HG02981 (cell line): Measurements from ENCODE around the gene SLC7A6.

Experiments used
- ATAC-seq: cut with Tn5 transposase; IDR thresholded peaks from one replicate; pipeline ENCODE4 v1.9.1; 2021; ENCODE audit warnings: mild to moderate bottlenecking, moderate library complexity; ENCODE audit not compliant: unreplicated experiment

The SLC7A6 gene

GRCh38 chr16:68339214-68339613 lies 74.9 kb downstream of the SLC7A6 start:
- ATAC-seq: no peak

DNA sequence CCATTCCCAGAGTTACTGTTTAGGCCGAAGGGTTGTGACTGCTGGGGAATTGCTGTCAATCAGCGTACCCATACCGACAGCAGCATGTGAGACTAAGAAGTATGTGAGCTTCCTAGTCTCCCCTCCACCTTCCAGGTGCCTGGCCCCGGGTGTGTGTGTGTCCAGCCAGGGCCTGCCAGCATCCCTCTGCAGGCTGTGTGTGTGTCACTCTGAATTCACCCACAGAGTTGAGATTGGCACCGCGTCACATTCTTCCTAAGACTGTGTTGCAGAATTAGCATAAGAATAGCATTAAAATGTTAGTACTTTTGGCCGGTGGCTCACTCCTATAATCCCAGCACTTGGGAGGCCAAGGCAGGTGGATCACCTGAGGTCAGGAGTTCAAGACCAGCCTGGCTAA lies 78.3 kb downstream of the SLC7A6 start:
- ATAC-seq: no peak

DNA sequence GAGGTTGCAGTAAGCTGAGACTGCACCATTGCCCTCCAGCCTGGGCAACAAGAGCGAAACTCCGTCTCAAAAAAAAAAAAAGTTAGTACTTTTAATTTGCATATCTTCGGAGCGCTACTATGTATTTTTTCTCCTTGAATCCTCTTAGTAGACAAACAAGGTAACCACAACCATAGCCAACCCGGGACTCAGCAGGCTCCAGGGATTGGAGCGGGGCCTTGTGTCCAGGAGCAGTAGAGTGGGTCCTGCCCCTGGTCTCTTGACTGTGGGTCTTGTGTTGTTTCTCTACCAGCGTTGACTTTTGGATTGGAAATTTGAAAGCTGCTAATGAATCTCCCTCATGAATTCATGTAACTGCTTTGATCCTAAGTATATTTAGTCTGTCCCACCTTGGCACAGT lies 78.8 kb downstream of the SLC7A6 start:
- no peak for ATAC-seq

GRCh38 chr16:68344252-68344651 lies 79.9 kb downstream of the SLC7A6 start:
- no peak for ATAC-seq

DNA sequence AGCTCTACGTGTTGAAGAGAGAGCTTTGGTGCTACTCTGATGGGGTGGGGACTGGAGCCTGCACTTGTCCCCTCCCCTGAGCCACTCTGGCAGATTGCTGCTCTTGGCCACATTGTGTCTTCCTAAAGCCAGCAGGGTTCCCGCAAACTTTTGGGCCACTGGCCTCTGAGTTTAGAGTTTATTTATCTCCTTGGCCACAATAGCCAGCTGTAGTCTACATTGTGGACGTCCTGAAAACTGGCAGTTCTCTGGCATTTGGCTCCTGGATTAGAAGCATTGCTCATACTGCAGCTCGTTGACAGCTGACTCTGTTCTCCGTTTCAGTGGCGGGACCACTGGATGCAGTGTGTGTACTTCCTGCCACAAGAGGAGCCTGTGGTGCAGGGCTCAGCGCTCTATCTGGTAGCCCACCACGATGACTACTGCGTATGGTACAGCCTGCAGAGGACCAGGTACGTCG lies 81.1 kb downstream of the SLC7A6 start:
- no peak for ATAC-seq

- ATAC-seq: no peak
Measured at GRCh38 chr16:68345958-68346635, 81.8 kb downstream of the SLC7A6 start.

GRCh38 chr16:68346892-68347480 lies 82.7 kb downstream of the SLC7A6 start:
- ATAC-seq: no peak

DNA sequence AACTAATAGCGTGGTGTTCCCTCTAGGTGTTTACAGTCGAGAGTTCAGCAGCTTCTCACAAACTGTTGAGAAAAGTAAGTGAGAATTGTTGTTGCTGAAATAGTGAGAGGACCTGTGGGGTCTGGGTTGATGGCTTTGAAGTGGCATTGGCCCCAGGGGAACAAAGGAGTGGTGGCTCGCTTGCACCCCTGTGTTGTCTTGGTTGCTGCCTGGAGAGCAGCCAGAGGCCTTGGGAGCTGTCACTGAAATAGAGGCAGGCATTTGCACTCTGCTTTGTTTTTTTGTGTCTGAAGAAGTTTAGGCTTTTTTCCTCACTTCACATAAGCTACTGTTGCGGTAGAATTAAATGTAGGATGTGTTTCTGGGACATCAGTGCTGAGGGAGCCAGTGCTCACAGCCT lies 83.3 kb downstream of the SLC7A6 start:
- no peak for ATAC-seq

DNA sequence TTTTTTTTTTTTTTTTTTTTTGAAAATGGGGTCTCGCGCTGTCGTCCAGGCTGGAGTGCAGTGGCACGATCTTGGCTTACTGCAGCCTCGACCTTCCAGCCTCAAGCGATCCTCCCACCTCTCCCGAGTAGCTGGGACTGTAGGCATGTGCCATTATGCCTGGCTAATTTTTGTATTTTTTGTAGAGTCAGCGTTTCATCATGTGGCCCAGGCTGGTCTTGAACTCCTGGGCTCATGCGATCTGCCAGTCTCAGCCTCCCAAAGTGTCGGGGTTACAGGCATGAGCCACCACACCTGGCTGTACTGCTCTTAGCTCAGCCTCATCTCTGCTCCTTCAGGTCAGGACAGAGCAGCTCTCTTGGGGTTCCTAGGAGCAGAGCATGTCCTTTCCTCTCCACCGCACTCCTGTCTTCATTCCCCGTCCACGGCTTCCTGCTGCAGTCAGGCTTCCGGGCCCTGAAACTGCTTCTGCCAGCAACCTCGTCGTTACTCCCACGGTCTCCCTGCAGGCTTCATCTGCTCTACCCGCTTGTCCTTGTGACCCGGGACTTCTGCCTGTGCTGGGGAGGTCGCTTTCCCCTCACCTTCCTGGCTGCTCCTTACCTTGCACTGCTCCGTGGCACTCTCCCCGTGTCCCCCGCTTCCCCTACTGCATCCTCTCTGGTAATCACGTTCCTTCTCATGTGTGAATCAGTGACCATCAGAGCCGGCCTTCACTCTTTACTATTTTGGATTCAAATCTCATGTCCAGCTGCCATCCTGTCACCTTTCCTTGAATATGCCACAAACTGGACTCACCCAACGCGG lies 84.5 kb downstream of the SLC7A6 start:
- no peak for ATAC-seq

DNA sequence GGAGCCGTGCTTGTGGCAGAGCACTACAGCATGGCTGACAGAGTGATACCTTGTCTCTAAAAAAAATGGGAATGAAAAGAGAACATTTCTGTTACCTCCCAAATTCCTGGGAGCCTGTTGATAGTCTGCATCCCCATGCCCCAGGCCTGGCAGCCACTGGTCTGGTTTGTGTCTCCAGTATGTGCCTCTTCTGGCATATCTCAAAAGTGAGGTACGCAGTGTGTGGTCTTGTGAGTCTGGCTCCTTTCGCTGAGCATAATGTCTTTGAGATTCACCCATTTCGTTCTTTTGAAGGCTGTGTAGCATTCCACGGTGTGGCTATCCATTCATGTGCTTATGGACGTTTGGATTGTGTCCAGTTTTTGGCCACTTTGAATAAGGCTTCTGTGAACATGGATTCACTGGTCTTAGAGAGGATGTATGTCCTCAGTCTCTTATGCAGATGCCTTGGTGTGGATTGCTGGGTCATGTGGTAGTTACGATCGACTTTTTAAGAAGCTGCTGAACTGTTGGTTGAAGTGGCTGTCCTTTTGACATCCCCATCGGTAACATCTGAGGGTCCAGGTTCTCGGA lies 85.6 kb downstream of the SLC7A6 start:
- ATAC-seq: no peak

DNA sequence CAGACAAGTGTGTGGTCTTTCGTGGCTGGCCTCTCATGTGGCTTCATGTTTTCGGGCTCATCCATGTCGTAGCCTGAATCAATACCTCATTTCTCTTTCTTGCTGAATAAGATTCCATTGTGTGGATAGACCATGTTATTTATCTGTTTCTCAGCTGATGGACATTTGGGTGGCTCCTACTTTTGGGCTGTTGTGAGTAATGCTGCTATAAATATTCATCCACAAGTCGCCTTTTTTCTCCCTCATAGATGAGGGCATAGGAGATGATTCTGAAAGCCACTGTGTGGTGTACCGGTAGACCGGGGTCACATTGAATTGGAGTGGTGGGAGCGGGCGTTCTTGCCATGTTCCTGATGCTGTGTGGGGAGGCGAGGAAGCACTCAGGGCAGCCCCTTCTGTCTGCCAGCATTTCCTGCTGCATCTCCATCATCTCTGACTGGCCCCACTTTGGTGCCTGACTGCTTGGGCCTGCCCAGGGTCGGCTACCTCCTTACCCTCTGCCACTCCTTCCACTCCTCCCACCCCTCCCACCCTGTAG lies 86.6 kb downstream of the SLC7A6 start:
- ATAC-seq: no peak
